ENCODE data around the gene CCNK. TPM values are rescaled to one million over a fixed set of nuclear protein-coding genes. Genes with fewer than 3 reads are reported as not detected.

CCNK gene
- total and polyA plus RNA-seq, 11 donors, result 9.1 to 35.3 (median 29.3) TPM

DNA sequence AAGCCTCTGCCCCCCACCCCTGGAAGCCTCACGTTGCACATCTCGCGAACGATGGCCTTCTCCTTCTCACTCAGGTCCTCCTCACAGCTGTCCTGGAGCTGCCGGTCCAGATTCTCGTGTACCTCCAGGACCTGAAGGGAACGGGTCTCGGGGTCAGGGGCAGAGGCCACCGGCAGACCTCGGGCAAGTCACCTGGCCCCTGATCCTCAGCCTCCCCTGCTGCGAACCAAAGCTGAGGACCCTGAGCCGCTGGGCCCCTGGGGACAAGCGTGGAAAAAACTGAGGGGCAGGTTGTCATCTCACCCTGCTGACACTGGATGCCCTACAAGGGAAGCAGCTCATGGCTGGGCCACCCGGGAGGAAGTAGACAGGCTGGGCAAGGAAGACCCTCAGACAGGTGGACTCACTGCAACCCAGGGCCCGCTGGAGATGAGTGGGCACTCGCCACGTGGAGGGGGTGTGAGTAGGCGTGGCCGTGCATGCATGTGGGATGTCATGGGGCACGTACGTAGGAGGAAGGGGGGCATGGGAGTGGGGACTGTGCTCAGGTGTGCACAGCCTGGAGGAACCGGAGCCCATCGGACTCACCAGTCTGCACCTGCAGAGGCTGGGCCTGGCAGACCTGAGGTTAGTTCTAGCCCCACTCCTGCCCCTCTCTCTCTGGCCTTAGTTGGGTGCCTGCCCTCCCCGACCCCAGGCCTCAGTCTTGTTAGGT, 35.1 kb downstream of the CCNK start:
- H3K9me3 ChIP-seq, result no peaks in the 10 kb centered on the region
- H3K4me1 ChIP-seq, result peaks cover 0 to 15% (median 7%) of the 10 kb centered on the region in 12 donors
- TF ChIP-seq, protein P1, sequence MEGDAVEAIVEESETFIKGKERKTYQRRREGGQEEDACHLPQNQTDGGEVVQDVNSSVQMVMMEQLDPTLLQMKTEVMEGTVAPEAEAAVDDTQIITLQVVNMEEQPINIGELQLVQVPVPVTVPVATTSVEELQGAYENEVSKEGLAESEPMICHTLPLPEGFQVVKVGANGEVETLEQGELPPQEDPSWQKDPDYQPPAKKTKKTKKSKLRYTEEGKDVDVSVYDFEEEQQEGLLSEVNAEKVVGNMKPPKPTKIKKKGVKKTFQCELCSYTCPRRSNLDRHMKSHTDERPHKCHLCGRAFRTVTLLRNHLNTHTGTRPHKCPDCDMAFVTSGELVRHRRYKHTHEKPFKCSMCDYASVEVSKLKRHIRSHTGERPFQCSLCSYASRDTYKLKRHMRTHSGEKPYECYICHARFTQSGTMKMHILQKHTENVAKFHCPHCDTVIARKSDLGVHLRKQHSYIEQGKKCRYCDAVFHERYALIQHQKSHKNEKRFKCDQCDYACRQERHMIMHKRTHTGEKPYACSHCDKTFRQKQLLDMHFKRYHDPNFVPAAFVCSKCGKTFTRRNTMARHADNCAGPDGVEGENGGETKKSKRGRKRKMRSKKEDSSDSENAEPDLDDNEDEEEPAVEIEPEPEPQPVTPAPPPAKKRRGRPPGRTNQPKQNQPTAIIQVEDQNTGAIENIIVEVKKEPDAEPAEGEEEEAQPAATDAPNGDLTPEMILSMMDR (IDR thresholded peaks at IDR 0.05), result no peak
- TF ChIP-seq POLR2A (IDR thresholded peaks at IDR 0.05), result no peak
- intact Hi-C loops (cut with DNase I), result loop anchor here in 1 of 10 donors (10.0 kb wide), 1 partner anchor 368 kb away; no protein-coding TSS in a partner anchor
- H3K27ac ChIP-seq, result no peak overlapping the region
- no peak overlapping the region for H3K4me3 ChIP-seq
- WGBS, 4 donors, result 81 to 88% (median 83%) methylated on average over 22 to 24 of the region's 24 CpGs
- no peaks in the 10 kb centered on the region for H3K27me3 ChIP-seq
- H3K36me3 ChIP-seq, result peaks cover 0 to 39% (median 19%) of the 10 kb centered on the region in 9 donors
- DNase-seq, result peak; percentile 5 to 53 (median 21)
- ATAC-seq, result no peak

DNA sequence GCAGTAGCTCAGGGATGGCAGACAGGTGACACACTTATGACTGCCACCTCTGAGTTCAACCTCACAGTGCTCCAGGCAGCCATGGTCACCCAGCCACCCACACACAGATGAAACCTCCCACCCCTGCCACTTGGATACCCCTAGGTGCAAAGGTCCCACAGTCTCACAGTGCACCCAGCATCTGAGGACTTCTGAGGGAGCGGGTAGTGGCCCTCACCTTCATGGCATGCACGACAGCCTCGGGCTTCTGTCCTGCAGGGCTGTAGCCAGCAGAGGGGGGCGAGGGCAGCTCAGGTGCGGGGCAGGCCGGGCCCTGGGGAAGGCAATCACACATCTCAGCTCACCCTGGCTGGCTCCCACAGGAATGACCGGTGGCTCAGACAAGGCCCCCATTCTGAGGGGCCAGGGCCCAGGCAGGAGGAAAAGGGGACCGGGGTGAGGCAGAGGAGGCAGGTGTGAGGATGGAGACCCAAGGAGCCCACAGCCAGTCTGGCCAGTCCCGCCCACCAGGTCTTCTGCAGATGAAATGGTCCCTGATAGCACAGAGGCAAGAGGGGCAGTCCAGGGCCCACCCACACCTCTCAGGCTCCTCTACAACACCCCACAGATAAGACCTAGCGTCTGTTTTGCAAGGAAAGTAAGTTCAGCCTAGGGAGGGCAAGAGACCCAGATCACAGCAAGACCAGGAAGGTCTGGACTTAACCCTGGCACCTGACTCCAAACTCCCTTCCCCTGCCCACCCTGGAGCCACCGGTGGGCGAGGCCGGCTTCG, 35.8 kb downstream of the CCNK start:
- Histone ChIP-seq H3K36me3 (peaks cover 0 to 32% (median 14%) of the 10 kb centered on the region in 9 donors), H3K27ac (no peak overlapping the region), H3K4me3 (no peak overlapping the region), H3K4me1 (peaks cover 0 to 15% (median 6%) of the 10 kb centered on the region in 12 donors), H3K27me3 (no peaks in the 10 kb centered on the region), H3K9me3 (no peaks in the 10 kb centered on the region)
- no peak for TF ChIP-seq POLR2A (IDR thresholded peaks at IDR 0.05)
- TF ChIP-seq, protein P1 (IDR thresholded peaks at IDR 0.05), result no peak
- DNase-seq (peak; percentile 7 to 57 (median 14)), ATAC-seq (no peak)
- 83 to 95% (median 88%) methylated on average over 10 to 14 of the region's 14 CpGs for WGBS, 4 donors
- intact Hi-C loops (cut with DNase I), result loop anchor here in 1 of 10 donors (10.0 kb wide), 1 partner anchor 368 kb away; no protein-coding TSS in a partner anchor

DNA sequence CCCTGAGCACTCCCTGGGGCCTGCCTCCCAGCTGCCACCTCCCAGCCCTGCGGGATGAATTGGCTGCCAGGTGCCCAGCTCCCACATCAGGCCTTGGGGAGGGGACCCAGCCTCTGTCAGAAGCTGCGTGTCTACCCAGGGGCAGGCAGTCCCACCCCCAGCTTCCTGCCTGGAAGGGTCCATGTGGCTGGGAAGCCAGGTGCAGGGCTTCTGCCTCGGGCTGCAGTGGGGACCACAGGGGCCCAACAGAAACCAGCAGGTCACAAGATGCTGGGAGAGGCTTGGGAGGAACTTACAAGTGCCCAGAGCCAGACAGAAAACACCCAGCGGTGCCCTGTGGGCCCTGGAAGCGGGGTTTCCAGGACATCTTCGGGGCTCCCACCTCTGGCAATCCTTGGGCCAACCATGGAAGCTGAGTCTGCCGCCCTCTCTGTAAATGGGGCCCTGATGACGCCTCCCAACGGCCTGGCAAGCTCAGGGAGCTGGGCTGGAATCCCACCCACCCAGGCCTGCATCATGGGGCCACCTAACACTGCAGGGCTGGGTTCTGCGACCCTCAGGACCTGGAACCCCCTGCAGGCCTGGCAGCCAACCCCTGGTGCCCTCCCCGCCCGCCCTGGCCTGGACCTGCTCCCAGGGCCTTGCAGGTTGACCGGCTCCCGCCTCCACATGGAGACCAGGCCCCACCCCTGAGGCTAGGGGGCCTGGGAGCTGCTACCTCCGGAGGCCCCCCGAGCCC, 36.6 kb downstream of the CCNK start:
- ATAC-seq, result no peak
- no peak overlapping the region for H3K27ac ChIP-seq

More for the DNA sequence above, 36.6 kb downstream of the CCNK start:
- intact Hi-C loops (cut with DNase I), result loop anchor here in 8 of 10 donors (1.0 to 10.0 kb wide), 5 partner anchors 110 to 367 kb away; no protein-coding TSS in a partner anchor
- TF ChIP-seq, protein P1 (IDR thresholded peaks at IDR 0.05), result no peak
- no peak for TF ChIP-seq POLR2A (IDR thresholded peaks at IDR 0.05)
- Histone ChIP-seq H3K36me3 (peaks cover 0 to 24% (median 9%) of the 10 kb centered on the region in 9 donors), H3K4me3 (no peak overlapping the region), H3K27me3 (no peaks in the 10 kb centered on the region), H3K4me1 (peaks cover 0 to 22% (median 11%) of the 10 kb centered on the region in 12 donors), H3K9me3 (no peaks in the 10 kb centered on the region)
- DNase-seq, result peak; percentile 11 to 54 (median 29)
- 64 to 78% (median 67%) methylated on average over 8 to 16 of the region's 16 CpGs for WGBS, 4 donors
